ENCODE measurements around the gene DCLK1. TPM values are rescaled to one million over a fixed set of nuclear protein-coding genes. Genes with fewer than 3 reads are reported as not detected.

The DCLK1 gene
- total and polyA plus RNA-seq, 4 donors, result 0.04 to 0.56 (median 0.20) TPM

GRCh38 chr13:35723053-35723461 lies 408.1 kb downstream of the DCLK1 start (continued):
- TF ChIP-seq REST (IDR thresholded peaks at IDR 0.05) (no peak), HNF4A (conservative IDR thresholded peaks at IDR 0.05) (no peak), GABPA (IDR thresholded peaks at IDR 0.05 in 1 of 2, conservative IDR thresholded peaks at IDR 0.05 in 1 of 2) (no peak), FOXA2 (IDR thresholded peaks at IDR 0.05) (no peak), MAX (IDR thresholded peaks at IDR 0.05) (no peak), RXRA (IDR thresholded peaks at IDR 0.05) (no peak), JUND (IDR thresholded peaks at IDR 0.05) (no peak)

- peaks cover 0 to 4% (median 0%) of the 10 kb centered on the region in 4 donors for H3K27me3 ChIP-seq (ENCODE audit: control insufficient read depth in 4 of 4, insufficient read depth in 4 of 4, low read length in 3 of 4)
- no peak overlapping the region for H3K9ac ChIP-seq (ENCODE audit: low read depth in 1 of 2, low read length in 2 of 2)
- no peak for DNase-seq (ENCODE audit: low spot score)
- TF ChIP-seq ATF3 (IDR thresholded peaks at IDR 0.05) (no peak), MAX (IDR thresholded peaks at IDR 0.05) (no peak), CTCF (IDR thresholded peaks at IDR 0.05; ENCODE audit: low read depth, low read length, missing input control) (no peak), YY1 (IDR thresholded peaks at IDR 0.05) (no peak), GABPA (IDR thresholded peaks at IDR 0.05 in 1 of 2, conservative IDR thresholded peaks at IDR 0.05 in 1 of 2) (no peak), REST (IDR thresholded peaks at IDR 0.05) (no peak), RXRA (IDR thresholded peaks at IDR 0.05) (no peak), ZBTB33 (IDR thresholded peaks at IDR 0.05) (no peak), HNF4G (IDR thresholded peaks at IDR 0.05) (no peak), FOXA2 (IDR thresholded peaks at IDR 0.05) (no peak), RAD21 (IDR thresholded peaks at IDR 0.05) (no peak), NR2F2 (IDR thresholded peaks at IDR 0.05) (no peak), HNF4A (conservative IDR thresholded peaks at IDR 0.05) (no peak)
- no peaks in the 10 kb centered on the region for H3K36me3 ChIP-seq (ENCODE audit: control insufficient read depth in 4 of 4, insufficient read depth in 3 of 4, low read depth in 1 of 4, low read length in 3 of 4)
- 59% methylated on average over 9 of the region's 9 CpGs for WGBS
- no peaks in the 10 kb centered on the region for H3K9me3 ChIP-seq (ENCODE audit: control insufficient read depth in 4 of 4, low read length in 3 of 4)
- no peak overlapping the region for H3K27ac ChIP-seq (ENCODE audit: low read depth in 1 of 2, low read length in 2 of 2)
- H3K4me3 ChIP-seq (ENCODE audit: low read depth in 1 of 3, low read length in 3 of 3), result no peak overlapping the region
- H3K4me1 ChIP-seq (ENCODE audit: control insufficient read depth in 4 of 4, insufficient read depth in 4 of 4, low read length in 3 of 4), result peaks cover 0 to 2% (median under 1%) of the 10 kb centered on the region in 4 donors
Observed at GRCh38 chr13:35722458-35723052, 408.6 kb downstream of the DCLK1 start.
